AG08396 (cell line): ENCODE data around the gene NARF.

Source experiments
- DNase-seq: peaks from one replicate; pipeline ENCODE4 v3.0.0; 2012; ENCODE audit warnings: low spot score, mixed read lengths

NARF gene

GRCh38 chr17:82474223-82475010, 15.9 kb downstream of the NARF start:
- no peak for DNase-seq

- DNase-seq = no peak
These were observed 16.9 kb downstream of the NARF start for GRCh38 chr17:82475458-82475857.

DNA sequence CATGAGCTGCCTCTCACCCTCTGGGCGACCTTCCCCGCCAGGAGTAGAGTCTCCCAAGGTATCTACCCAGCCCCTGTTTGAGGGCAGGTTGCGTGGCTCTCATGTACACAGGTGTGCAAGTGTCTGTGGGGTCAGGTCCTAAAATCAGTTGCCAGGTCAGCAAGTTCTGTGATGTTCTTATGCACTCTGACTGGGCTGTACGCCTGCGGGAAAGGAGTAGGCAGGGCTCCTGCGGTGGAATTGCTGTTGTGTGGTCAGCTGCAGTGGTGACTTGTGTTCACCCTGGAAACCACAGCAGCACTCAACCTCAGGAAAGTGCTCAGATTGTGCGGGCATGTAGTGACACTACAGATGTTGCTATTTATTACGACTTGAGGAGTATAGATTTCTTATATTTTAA, 19.4 kb downstream of the NARF start:
- no peak for DNase-seq

GRCh38 chr17:82479602-82480001, 21.1 kb downstream of the NARF start:
- DNase-seq = no peak

DNA sequence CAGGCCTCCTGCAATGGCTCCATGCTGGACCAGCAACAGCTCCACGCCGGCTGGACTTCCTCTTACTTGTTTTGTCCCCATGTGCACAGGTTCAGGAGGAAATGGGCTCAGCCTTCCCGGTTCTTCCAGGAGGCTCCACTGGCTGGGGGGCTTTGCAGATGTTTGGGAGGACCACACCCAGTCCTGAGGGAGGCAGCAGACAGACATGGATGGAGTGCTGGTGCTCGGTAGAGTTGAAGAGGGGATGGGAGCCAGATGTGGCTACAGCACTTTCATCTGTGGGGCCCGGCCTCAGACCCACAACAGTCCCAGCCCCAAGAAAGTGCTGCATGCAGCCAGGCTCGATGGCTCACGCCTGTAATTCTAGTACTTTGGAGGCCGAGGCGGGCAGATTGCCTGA, 21.8 kb downstream of the NARF start:
- DNase-seq = no peak

DNA sequence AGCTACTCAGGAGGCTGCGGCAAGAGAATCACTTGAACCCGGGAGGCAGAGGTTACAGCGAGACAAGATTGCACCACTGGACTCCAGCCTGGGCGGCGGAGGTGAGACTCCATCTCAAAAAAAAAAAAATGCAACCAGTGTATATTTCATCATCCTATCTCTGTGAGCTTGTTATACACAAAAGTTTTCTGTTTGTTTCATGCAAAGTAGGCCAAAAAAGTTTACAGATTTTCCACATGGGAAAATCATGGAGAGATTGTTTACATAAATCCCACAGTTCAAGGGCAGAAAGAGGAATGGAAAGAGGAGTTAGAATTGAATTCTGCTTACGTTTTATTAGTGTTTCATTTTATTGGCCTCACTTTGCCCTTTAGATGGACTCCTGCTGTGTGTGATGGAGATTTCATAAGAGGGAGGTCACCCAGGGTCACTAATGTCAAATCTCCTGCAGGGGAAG, 24.7 kb downstream of the NARF start:
- DNase-seq = no peak

DNA sequence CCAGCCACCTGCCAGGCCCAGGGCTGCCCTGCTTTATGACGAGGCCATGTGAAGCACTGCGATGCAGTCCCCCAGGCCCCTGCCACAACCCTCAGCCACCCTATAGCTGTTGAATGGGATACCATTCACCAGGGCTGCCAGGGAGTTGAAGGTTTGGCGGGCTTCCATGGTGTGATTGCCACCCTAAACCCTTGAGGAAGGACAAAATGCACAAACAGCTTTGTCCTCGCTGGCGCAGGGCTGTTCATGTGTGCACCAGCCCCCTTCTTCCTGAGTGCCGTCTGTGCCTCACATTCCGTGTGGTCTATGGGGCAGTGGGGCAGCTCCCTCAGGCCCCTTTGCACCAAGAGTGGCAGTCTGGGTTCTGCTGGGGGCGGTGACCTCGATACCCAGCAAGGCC, 25.3 kb downstream of the NARF start:
- no peak for DNase-seq

DNA sequence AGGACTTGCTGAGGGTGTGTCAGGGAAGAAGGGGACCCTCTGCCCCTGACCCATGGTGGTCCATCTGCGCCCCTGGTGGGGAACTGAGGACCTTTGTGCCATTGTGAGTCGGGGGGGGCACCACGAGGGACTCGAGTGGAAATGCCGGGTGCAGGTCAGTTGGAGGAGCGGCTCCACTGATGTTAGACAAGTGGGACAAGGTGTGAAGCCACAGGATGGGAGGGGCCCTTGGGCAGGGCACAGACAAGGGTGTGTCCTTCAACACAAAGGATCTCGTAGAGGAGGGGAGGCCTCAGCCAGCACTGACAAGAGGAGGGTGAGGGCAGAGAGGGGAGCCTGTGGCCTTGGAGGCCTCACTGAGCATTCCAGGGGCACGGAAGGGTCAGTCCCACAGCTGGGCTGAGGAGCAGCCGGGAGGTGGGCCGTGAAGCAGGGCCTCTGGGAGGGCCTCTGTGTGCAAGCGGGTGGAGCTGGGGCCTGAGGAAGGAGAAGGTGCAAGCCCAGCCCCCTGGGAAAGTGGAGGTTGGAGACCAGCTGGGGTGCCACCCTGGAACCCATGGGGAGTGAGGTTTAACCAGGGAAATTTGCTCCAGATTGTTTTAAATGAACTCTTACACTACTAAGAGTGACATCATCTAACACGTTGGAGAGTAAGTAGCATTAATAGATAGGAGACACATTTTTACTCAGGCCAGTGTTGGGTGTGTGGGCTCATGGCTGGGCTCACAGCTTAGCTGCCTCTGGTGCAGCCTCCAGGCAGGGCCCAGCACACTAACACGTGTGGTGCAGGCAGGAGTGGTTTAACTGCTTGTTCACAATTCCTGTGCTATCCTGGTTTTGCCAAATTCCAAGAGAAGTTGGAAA, 27.9 kb downstream of the NARF start:
- no peak for DNase-seq

DNA sequence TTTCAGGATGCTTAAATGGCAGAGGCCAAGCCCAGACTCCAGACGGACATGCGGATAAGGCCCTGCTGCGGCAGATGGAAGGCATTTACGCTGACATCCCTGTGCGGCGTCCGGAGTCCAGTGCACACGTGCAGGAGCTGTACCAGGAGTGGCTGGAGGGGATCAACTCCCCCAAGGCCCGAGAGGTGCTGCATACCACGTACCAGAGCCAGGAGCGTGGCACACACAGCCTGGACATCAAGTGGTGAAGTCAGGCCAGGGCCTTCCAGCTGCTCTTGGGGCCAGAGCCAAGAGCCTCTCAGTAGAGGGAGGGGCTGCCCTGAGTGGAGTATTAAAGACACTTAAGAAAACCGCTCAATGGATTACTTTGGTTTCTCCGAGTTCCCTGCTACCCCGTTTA, 29.4 kb downstream of the NARF start:
- DNase-seq = no peak

GRCh38 chr17:82489117-82489516, 30.6 kb downstream of the NARF start:
- peak; percentile 67 for DNase-seq

DNA sequence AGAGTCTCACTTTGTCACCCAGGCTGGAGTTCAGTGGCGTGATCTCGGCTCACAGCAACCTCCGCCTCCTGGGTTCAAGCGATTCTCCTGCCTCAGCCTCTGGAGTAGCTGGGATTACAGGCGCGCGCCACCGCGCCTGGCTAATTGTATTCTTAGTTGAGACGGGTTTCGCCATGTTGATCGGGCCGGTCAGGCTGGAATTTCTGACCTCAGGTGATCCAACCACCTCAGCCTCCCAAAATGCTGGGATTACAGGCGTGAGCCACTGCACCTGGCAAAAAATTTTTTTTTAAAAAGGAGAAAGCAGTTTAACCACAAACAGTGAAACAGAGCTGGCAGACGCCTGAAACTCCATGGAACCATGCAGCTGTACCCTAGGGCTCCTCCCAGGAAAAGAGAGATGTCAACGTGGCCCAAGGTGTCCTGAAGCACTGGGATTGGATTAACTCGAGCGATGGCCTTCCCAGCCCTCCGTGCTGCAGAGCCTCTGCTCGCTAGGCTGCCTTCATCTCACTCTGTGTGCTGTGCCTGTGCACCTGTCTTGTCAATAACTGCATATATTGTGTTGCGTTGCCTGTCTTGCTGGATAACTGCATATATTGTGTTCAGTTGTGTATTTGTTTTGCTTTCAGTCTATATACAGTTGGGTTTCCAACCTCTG, 31.4 kb downstream of the NARF start:
- DNase-seq = no peak

DNA sequence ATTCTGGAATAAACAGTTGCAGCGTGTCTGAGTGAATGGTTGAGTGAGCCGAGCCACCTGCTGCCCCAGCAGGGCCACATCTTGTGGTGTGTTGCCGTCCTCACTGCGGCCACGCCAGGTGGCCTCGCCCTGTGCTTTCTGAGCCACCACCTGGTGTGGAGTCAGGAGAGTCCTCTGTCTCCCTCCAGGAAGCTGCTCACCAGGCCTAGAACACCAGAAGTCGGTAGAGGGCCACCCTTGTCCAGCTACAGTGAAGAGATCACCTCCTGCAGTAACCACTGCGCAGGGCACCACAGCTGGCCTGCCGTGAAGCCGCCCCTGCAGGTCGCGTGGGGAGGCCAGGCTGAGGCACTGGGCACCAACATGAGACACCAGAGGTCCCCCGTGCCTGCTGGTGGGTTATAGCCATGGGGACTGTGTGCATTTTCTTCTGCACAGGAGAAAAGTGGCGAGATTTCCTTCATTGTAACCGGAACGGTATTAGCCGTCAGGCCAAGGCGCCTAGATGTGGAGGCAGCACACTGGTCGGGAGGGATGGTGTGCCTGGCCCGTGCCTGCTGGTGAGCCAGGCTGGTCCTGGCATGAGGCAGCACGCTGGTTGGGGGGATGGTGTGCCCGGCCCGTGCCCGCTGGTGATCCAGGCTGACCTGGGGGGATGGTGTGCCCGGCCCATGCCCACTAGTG, 32.1 kb downstream of the NARF start:
- DNase-seq = no peak

DNA sequence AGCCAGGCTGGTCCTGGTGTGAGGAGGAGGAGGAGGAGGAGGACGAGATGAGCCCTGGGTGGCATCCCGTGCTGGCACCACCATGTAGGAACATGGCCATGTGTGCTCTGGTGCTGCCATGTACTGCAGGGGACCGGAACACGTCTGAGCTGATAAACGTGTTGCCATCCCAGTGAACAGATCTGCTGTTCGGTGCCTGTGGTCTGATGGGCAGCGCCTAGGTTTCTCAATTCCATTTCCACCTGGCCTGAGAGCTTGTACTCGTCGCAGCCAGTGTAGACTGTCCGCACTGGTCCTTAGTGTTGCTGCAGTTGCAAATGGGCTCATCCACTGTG, 32.6 kb downstream of the NARF start:
- DNase-seq = no peak

GRCh38 chr17:82491533-82491932, 33.0 kb downstream of the NARF start:
- DNase-seq = no peak

GRCh38 chr17:82492643-82493225, 34.2 kb downstream of the NARF start:
- DNase-seq = peak; percentile 84

GRCh38 chr17:82493226-82493781, 34.8 kb downstream of the NARF start:
- peak; percentile 20 for DNase-seq

DNA sequence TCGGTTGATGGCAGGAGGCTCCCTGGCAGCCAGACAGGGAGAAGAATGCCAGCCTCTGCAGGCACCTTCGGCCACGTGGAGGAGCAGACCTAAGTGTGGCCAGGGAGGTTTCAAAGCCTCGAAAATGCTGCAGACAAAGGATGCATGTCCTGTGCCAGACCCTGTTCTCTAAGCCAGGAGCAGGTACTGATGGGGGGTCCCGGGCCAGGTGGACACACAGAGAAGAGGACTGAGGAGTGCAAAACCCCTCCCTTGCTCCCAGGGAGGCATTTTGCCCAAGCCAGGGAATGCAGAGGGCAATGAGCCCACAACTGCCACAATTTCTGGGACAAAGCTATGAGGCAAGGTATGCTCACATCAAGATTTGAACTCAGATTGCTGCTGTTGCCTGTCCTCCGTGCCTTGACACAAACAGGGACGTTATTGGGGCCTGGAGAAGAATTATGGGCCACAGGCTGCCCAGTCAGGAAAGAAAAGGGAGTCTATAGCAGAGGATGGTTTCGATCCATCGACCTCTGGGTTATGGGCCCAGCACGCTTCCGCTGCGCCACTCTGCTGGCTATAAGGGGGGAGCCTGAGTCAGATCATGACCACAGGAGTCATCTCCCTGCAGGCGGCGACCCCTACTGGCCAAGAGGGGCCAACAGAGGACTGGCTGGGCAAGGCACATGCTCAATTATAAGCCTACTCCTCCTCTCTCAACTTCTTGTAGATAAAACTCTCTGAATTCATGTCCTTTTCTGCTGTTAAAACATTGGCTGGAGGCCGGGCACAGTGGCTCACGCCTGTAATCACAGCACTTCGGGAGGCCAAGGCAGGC, 35.9 kb downstream of the NARF start:
- peak; percentile 94 for DNase-seq

- DNase-seq = no peak
These were observed 37.4 kb downstream of the NARF start for GRCh38 chr17:82495844-82496528.

- DNase-seq = peak; percentile 96
These were observed 38.2 kb downstream of the NARF start for GRCh38 chr17:82496529-82497434.
